Activated CD8-positive, alpha-beta memory T cell treated with anti-CD3 and anti-CD28 coated beads for 48 hours (primary cell): ENCODE measurements around the gene ATOSB.

Experiments used
- DNase-seq, 3 experiments: peaks; one replicate each; pipeline ENCODE4 v3.0.0-alpha.2; 2020; ENCODE audit warnings: low read depth in 2 of 3, low spot score in 2 of 3

The ATOSB gene

DNA sequence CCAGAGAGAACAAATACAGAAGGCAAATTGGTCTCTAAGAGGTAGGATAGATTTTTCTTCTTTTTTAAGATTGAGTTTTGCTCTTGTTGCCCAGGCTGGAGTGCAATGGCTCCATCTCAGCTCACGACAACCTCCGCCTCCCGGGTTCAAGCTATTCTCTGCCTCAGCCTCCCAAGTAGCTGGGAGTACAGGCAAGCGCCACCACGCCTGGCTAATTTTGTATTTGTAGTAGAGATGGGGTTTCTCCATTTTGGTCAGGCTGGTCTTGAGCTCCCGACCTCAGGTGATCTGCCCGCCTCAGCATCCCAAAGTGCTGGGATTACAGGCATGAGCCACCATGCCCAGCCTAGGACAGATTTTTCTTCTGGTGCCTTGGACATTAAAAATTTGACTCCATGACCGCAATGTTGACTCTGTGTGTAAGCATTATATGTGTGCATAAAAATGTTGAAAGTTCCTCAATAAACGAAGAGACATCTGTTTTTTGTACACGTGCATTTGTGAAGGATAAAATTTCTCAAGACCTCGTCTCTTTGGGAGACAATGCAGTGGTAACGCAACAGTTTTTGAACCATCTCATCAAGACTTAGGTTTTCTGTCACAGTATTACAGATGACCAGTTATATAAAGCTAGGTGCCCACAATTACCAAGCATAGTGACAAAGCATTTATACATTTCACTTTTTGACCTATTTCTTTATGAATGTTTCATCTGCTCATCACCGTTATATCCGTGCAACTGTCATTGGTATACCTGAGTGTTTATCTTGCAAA, 60.6 kb downstream of the ATOSB start:
- no peak for DNase-seq

GRCh38 chr9:35054185-35054835, 61.4 kb downstream of the ATOSB start:
- no peak for DNase-seq
